GM21515 (cell line): ENCODE results near the gene CSAG2.

ENCODE experiments used
- ATAC-seq: cut with Tn5 transposase; IDR thresholded peaks from one replicate; pipeline ENCODE4 v1.9.1; 2021; ENCODE audit not compliant: unreplicated experiment

CSAG2 gene

GRCh38 chrX:152674135-152674534 is 34.9 kb downstream of the CSAG2 start:
- no peak for ATAC-seq

DNA sequence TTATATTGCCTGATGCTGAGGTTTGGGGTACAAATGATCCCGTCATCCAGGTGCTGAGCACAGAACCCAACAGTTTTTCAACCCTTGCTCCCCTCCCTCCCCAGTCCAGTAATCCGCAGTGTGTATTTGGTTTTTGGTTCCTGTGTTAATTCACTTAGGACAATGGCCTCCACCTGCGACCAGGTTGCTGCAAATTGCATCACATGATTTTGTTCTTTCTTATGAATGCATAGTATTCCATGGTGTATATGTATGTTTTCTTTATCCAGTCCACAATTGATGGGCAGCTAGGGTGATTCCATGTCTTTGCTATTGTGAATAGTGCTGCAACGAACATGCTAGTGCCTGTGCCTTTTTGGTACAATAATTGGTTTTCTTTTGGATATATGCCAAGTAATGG is 46.0 kb downstream of the CSAG2 start:
- ATAC-seq: no peak

GRCh38 chrX:152658302-152658701 is 50.8 kb downstream of the CSAG2 start:
- ATAC-seq: no peak
